IPS-NIHi7 (cell line): ENCODE measurements around the gene INO80.

Experiments used
- DNase-seq: peaks from one replicate; pipeline ENCODE4 v3.0.0; 2012; ENCODE audit warnings: mixed read lengths; ENCODE audit errors: extremely low spot score

INO80 gene

DNA sequence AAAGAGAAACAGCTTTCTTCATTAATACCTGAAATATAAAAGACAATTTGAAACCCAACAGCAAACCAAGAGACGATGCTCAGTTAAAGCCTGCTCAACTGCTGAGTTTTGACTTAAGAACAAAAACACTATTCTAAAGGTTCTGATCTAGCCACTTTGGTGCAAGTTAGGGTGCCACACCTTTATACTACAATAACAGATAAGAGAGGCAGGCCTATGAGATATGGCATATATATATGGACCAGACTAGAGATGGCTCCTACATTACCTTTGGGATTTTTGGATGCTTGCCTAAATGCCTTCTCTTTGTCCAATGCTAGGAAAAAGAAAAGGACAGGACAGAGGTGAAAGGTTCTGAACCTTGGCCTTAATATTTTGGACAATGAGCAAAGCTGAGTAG is 68.6 kb downstream of the INO80 start:
- no peak for DNase-seq

DNA sequence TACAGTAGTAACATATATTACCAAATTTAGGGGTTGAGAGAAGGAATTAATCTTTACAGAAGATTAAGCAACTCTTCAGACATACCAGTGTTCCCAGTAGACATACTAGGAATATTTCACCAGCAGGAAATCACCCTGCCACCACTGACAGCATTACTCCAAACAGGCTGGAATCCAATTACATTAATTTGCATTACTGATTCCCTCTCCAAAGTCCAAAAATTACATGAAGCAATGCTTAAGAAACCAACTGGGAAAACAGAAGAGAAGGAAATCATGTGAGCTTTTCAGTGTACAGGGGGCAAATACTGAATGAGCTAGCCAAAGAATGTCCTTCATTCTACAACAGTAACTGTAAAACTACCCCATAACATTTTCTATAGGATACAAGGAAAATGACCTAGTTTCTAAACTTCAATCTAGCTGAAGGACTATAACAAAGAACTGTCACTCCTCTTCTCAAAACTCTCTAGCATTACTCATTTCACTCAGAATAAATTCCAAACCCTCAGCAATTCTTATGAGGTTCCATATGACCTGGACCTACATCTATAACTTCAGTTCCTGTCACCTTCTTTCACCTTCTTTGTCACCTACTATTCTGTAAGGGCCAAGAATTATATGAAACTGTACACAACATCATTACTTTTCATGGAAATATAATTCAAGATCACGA is 72.7 kb downstream of the INO80 start:
- DNase-seq: no peak

DNA sequence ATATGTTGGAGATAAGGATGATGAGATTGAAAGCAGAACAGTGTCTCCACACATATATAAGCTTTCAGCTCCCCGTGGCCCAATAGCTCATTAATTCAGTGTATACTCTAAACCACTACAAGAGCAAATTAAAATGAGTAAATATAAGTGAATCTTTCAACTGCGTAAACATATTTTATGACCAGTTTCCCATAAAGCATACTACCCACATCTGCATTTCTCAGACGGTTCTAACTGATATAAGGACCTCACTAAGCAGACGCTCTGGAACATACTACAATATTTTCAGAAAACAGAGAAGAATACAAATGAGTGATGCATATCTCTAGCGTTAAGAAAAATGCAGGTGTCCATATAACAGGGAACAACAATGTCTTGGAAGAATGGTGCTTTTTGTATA is 73.2 kb downstream of the INO80 start:
- DNase-seq: no peak

DNA sequence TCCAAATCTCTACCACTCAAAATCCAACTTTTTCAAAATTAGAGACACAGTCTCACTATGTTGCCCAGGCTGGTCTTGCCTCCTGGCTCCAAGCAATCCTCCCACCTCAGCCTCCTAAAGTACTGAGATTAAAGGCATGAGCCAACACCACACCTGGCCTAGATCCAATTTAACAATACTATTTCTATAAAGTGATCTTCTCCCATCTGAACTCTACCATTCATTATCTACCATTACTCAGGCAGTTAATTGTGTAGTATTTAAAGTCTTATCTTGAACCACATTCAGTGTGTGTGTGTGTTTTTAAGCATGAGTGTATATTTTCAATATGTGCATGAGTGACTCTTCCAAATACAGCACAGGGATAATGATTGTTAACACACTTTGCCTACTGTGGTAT is 77.0 kb downstream of the INO80 start:
- no peak for DNase-seq

DNA sequence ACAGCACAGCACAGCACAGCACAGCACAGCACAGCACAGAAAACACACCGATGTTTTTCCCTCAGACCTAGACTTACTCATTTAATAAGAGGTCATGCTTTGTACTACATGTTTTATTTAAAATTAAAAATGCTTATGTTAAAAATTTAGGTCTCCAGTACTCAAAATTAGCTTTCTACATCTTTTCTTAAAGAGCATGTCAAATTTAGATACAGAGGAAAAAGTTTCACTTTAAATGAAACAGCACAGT is 84.1 kb downstream of the INO80 start:
- no peak for DNase-seq

DNA sequence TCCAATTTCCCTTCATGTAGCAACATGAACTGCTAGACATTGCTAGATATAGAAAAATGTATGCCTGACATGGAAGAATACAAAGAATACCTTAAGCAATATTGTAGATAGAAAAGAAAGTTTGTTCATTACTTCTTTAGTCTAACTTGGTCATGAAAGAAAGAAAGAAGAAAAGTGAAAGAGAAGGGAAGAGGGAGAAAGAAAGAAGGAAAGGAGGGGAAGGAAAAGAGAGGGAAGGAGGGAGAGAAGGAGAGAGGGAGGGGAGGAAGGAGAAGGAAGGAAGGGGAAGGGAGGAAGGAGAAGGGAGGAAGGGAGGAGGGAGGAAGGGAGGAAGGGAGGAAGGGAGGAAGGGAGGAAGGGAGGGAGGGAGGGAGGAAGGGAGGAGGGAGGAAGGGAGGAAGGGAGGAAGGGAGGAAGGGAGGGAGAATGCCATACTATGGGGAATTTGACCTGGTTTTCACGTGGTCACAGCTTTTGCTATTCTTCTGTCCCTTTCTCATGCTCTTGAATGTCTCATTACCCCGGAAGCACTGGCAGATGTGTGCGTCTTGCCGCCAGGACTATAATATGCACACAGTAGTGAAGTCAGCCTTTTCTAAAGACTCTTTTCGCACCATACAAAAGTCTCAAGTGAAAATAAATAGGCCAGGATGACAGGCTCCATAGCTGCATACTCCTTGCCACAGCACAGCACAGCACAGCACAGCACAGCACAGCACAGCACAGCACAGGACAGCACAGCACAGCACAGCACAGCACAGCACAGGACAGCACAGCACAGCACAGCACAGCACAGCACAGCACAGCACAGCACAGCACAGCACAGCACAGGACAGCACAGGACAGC is 84.6 kb downstream of the INO80 start:
- no peak for DNase-seq

DNA sequence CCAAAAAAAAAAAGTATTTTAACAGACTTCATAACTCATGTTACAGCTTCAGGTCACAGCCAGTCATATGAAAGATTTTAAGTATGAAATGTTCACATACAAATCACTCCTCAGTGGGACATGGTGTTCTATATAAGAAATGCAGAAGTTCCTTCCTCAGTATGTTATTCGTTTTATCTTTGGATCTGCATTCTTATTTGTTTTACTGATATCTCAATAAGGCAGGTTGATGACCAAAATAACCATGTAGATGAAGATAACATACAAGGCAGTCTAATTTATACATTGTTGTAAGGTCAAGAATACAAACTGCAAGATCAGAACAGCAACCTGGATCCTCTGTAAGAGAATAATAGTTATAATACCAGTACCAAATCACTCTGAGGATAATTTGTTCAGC is 87.2 kb downstream of the INO80 start:
- DNase-seq: no peak

DNA sequence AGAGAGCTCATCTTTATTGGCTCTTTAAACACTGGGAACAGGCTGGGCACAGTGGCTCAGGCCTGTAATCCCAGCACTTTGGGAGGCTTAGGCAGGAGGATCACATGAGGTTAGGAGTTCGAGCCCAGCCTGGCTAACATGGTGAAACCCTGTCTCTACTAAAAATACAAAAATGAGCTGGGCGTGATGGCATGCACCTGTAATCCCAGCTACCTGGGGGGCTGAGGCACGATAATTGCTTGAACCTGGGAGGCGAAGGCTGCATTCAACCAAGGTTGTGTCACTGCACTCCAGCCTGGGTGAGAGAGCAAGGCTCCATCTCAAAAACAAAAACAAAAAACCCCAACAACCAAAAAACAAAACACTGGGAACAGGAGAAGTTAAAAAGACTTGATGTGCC is 90.7 kb downstream of the INO80 start:
- DNase-seq: no peak

DNA sequence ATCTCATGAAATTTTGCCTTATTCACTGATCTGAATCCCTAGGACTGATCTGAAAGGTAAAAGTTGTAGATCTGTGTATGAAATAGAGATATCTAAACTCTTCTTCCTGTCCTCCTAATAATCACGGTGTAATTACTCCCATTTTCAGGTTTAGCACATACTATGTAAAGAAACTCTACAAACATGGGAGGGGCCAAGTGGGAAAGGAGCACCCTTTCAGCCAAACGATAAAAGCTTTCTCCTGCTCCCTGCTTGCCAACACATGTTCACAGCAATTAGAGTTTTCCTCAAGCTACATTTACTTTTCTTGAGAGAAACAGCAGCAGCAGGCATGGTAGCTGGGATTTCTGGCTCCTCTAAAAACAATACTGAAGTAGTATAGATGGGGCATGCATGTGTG is 91.2 kb downstream of the INO80 start:
- DNase-seq: no peak

DNA sequence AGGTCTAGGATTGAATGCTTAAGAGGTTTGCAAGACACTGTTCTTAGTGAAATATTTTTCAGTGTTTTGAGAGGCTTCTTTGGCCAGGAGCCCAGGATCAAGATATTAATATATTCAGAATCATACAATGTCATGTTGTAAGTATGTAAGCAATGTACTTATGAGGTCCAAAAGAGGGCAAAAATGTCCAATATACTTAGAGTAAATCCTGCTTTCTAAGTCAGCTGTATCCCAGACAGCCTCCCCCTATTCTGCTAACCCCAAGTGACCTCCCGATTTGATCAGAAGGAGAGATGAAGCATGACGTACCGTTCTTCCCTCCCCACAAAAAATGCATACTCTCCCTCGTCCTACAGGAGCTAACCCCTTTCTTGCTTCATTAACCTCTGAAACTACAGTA is 91.9 kb downstream of the INO80 start:
- DNase-seq: no peak

DNA sequence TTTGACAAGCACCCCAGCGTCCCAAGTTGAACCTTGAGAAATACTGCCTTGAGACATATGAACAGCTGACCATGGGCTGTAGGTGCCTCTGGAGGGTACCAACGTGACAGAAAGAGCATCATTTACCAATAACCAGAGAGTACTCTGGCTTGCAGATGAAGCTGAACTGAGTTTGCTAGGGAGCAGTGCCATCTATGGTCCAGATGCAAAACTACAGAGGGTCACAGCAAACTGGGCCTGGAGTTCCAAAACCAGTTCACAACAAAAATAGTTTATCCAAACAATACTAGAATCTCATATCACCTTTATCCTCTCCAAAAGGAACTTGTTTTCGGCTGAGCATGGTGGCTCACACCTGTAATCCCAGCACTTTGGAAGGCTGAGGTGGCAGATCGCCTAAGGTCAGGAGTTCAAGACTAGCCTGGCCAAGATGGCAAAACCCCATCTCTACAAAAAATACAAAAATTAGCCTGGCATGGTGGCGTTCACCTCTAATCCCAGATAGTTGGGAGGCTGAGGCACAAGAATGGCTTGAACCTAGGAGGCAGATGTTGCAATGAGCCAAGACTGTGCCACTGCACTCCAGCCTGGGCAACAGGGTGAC is 93.5 kb downstream of the INO80 start:
- peak; percentile 71 for DNase-seq

DNA sequence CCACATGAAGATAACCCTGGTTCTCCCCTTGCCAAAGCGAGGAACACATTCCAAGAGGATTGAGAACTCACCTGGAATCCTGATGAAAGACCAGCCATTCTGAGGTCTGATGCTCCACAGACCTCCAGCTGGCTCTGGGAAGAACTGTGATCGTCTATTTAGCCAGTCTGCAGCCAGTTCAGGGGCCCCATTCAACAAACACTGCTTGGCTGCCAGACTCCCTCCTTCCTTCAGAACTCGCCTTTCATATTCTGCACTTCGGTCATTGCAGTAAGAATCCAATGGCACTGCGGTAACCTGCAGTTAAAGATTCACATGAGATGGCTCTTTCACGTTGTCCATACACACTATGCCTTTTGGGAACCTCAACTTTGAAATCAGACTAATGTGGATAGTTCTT is 95.3 kb downstream of the INO80 start:
- no peak for DNase-seq

DNA sequence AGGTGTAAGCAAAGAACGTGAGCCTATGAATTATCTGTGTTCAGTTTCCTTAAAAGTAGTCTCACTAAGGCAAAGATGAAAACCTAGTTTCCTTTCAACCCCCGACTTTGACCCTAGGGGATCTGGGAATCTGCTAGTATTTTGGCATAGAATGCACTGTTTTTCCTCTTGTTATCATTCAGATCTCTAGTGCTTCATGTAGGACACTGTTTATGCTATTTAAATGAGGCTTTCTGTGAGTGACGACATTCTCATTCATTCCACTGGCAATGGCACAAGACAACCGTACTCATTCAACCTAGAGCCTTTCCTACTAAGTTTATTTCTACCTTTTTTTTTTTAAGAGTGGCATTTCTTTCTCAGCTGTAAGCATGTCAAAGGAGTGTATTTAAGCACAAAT is 95.8 kb downstream of the INO80 start:
- DNase-seq: no peak

DNA sequence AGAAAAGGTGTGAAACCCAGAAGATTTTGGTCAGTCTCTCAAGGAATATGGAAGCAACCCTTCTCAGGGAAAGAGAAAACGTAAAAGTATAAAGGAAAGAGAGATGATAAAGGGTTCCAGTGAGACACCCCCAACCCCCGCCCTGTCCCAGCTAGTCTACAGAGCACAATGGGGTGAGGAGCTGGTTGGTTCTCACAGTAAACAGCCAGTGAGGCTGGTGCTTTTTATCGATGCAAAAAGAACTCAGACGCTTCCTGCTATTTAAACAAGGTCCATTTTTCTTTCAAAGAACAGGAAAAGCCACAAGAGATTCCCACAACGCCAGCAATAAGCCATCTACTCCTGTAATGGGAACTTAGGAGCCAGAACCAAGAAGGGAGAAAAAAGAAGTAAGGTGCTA is 96.9 kb downstream of the INO80 start:
- DNase-seq: no peak

DNA sequence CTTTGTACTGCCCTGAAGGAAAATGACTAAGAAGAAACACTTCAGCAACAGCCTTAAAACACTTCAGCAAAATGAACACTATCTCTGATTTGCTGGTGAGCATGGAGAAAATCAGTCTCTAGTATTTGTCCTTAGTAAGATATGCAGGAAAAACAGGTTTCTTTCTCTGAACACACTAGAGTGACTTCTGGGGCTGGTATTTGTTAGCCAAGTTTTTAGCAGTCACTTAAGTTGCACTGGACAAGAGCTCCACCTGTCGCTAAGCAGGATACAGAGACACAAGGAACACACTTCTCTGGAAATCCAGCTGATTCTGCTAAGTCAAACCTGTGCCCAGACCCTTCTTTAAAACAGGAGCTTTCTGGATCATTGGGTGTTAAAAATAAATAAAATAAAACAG is 97.5 kb downstream of the INO80 start:
- DNase-seq: no peak

DNA sequence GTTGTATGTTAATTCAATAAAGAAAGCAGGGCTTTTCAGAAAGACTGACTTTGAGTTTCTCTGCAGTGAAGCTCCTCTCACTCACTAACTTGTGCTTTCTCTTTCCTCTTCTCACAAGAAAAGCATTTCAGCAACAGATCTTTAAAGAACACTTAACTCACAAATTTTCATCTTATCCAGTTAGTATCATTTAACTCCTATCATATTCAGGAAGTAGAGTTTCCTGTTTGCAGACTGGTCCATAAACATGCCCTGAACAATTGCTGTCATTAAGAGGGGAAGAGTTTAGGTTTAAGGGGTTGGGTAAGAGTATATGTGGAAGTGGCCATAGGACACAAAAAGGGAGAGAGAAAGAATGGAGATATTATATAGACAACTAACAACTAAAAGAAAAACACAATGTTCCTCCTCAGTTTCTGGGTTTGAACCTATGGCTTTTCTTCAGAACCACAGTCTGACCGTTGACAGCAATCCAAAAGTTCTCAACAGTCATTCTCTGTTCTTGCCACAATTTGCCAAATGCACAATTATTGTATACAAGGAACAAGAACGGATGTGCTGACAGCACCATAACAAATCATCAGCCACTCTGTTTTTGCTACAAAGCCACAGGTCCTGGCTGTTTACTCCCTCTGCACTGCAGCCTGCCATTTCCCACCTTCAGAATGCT is 98.9 kb downstream of the INO80 start:
- no peak for DNase-seq

DNA sequence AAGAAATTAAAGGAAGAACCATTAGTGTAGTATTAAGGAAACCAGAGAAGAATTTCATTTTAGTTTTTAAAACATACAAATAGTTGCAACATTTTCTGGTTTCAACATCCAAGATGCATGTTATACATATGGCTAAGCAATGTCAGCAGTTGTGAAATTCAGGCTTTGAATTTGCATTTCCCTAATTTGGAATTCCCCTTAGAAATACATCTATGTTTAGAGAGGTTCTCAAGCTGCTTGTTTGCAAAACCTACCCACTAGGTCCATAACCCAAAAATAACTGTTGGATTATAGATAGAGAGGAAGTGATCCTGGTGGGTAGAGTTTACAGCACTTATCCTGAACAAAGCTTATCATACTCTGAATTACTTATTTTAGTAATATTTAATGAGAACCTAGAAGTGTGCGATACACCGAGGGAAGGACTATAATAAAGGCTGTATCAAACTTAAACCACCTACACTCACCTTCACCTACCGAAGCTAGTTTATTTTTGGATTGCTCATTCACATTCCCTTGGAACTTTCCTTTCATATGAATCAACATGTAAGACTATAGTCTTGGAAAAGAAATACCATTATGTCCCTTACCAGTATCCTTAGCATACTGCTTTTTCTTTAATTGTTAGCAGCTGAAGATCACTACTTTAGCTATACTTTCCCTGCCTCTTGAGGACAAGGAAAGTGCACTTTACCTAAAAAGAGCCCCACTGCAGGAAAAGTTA is 102.2 kb downstream of the INO80 start:
- no peak for DNase-seq

DNA sequence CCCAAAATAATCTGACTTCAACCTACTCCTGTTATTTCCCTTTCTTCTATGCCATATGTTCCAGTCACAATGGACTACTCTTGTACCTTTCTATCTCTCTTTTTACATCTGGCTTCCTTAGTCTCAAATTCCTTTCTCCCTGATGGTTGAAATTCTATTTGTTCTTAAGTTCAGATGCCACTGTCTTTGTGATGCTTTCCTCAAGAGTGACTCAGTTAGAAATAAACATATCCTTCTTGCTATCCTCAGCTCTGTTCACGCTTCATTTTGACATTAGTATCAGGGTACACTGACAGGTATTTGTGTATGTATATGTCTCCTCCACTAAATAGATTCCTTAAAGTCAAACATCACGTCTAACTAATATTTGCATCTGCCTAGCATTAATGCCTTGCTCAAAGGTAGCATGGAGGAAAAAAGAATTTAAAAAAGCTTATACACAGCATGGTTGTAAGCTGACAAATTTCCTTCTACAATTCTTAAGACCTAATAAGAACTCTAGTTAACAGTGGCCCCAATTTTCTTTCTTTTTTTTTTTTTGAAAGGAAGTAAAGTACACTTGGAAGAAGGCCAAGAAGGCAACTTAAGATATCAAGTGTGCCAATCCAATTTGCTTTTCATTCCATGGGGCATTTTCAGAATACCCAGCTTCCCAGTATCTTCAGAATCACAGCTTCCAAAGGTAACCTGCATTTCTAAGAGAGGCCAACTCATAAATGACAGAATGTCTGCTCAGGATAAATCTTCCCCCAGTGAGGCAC is 104.8 kb downstream of the INO80 start:
- no peak for DNase-seq

DNA sequence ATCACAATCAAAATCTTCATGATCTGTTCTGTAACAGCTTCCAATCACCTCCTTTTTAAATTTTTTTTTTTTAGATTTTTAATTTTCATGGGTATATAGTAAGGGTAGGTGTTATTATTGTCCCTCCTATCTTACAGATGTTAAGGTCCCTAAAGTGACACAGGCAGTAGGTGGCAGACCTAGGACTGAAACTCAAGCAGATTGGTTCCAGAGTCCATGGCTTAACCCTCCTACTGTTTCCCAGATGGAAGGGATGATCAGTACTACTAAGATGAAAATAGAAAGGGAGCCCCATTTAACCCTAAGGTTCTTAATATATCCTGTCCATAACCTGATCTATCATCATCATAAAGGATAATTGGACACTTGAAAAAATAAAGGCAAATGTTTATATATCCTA is 105.7 kb downstream of the INO80 start:
- no peak for DNase-seq

DNA sequence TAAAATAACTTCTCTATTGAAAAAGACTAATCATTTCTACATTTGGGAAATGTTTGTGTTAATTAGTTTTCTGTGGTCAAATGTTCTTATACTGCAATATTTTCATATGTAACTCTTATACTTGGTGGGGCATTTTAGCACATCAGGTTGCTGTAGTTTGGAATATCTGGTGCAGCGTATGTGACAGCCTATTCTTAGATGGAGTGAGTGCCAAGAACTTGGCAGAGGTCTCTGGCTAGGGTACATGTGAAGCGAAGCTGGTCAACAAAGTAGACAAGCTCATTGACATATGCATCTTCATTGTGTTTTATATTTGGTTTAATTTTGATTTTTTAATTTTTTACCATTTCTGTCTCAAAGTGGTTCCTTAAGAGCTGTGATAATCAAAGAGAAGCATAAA is 109.6 kb downstream of the INO80 start:
- no peak for DNase-seq

DNA sequence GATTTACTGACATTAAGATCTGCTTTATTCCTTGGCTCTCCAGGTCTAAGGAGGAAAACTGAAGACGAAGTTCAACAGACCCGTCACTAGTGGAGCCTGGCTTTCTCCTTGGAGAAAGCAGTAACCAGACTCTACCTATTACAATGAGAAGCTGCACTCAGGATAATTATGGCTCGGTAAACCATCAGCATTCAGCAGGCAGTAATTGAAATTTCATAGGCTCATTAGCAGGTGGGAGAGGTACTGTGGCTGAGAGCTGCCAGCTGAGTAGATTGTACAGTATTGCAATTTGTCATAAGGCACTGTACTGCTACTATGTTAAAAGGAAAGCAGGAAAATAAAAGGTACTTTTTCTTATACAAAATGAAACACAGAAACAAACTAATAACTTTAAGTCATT is 111.6 kb downstream of the INO80 start:
- DNase-seq: no peak
